ENCODE data around the gene RIPOR2.

- no peak for TF ChIP-seq EZH2 (IDR thresholded peaks at IDR 0.05; ENCODE audit: borderline replicate concordance, low read depth, low read length, severe bottlenecking)
- no peak for TF ChIP-seq CTCF (IDR thresholded peaks at IDR 0.05; ENCODE audit: extremely low read depth in 1 of 2, insufficient read depth in 1 of 2, low read depth in 1 of 2, low read length in 2 of 2)
- no peak for TF ChIP-seq JUN (IDR thresholded peaks at IDR 0.05; ENCODE audit: borderline replicate concordance, insufficient read depth, insufficient read length, low read depth)
- TF ChIP-seq MAX (IDR thresholded peaks at IDR 0.05; ENCODE audit: insufficient read depth, insufficient read length) = no peak
- no peak for TF ChIP-seq POLR2AphosphoS5 (IDR thresholded peaks at IDR 0.05; ENCODE audit: insufficient read depth, low read depth, low read length)
- no peak for TF ChIP-seq POLR2A (IDR thresholded peaks at IDR 0.05; ENCODE audit: low read depth, low read length)
- no peak for TF ChIP-seq FOS (IDR thresholded peaks at IDR 0.05; ENCODE audit: borderline replicate concordance, insufficient read depth, low read length)
- TF ChIP-seq MYC (IDR thresholded peaks at IDR 0.05; ENCODE audit: low read depth, low read length) = no peak
- no peak for TF ChIP-seq GATA2 (IDR thresholded peaks at IDR 0.05; ENCODE audit: insufficient read depth, insufficient read length, low read depth, low read length)
Measured at GRCh38 chr6:24859608-24860200, 76.1 kb downstream of the RIPOR2 start.

All from endothelial cell of umbilical vein (primary cell).